ENCODE results near the gene LPP.

Gene LPP

DNA sequence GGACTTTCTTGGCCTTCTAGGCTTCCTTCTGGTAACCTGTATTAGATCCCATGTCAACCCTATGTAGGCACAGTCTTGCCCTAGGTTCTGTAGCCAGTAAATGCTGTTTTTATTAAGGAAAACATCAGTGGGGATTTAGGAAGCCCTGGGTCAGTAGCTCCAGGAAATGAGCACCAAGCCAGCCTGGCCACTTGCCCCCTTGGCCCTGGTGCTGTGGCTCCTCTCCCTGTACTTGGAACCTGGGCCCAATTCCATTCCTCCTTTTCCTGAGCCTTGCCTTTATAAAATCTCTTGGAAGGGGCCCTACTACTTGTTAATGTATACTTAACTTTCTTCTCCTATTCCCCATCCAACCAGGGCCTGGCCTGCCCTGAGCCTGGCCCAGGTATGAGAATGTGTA is 774.0 kb downstream of the LPP start:
- H3K27ac ChIP-seq, result no peak overlapping the region
- DNase-seq (ENCODE audit: low spot score), result no peak
- CTCF ChIA-PET, result interaction anchor here (0.7 kb wide), 1 partner anchor 1600 kb away, joined by 3 read pairs; no protein-coding TSS in a partner anchor
- TF ChIP-seq, protein P1, sequence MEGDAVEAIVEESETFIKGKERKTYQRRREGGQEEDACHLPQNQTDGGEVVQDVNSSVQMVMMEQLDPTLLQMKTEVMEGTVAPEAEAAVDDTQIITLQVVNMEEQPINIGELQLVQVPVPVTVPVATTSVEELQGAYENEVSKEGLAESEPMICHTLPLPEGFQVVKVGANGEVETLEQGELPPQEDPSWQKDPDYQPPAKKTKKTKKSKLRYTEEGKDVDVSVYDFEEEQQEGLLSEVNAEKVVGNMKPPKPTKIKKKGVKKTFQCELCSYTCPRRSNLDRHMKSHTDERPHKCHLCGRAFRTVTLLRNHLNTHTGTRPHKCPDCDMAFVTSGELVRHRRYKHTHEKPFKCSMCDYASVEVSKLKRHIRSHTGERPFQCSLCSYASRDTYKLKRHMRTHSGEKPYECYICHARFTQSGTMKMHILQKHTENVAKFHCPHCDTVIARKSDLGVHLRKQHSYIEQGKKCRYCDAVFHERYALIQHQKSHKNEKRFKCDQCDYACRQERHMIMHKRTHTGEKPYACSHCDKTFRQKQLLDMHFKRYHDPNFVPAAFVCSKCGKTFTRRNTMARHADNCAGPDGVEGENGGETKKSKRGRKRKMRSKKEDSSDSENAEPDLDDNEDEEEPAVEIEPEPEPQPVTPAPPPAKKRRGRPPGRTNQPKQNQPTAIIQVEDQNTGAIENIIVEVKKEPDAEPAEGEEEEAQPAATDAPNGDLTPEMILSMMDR (conservative IDR thresholded peaks at IDR 0.05; ENCODE audit: low read depth), result no peak
- POLR2A ChIA-PET (ENCODE audit: low non-redundant PET), result no interaction called here

DNA sequence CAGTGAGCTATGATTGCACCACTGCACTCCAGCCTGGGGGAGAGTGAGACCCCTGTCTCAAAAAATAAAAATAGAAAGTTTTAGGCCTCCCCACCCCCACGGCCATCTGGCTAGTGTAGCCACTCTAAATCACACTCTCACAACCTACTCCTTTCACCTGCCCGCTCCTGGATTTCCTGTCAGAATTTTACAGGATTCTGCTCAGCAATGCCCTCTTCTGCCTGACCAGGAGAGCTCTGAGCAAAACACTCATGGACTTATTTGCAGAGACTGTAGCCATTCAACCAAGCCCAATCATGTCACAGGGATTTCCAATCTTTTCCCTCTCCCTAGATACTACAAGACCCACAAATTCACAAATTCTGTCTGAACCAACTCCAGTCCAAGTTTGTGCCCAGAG is 775.2 kb downstream of the LPP start:
- DNase-seq (ENCODE audit: low spot score), result no peak
- TF ChIP-seq, protein P1 (conservative IDR thresholded peaks at IDR 0.05; ENCODE audit: low read depth), result no peak
- ChIA-PET POLR2A (ENCODE audit: low non-redundant PET) (no interaction called here), CTCF (interaction anchor here (0.6 kb wide), 3 partner anchors 95 to 265 kb away, joined by 3 read pairs; no protein-coding TSS in a partner anchor)
- H3K27ac ChIP-seq, result no peak overlapping the region

DNA sequence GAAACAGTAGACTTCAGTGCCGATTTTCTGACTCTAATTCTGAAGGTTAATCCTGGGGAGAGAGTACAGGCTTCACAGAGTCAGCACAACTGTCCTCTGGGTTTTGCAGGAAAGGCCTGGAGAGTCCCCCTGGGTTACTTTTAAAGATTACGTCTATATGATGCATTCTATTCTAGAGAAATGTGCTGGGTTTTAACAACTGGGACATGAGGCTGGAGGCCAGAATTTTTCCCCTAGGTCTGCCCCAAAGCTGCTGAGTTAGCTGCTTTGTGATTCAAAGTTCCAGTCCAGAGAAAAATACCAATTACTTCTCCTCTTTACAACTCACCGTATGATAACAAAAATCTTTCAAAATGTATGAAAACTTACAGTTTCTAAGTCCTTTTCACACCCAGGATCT is 777.1 kb downstream of the LPP start:
- no peak overlapping the region for H3K27ac ChIP-seq
- ChIA-PET POLR2A (ENCODE audit: low non-redundant PET) (no interaction called here), CTCF (interaction anchor here (0.7 kb wide), 1 partner anchor 638 kb away, joined by 3 read pairs; no protein-coding TSS in a partner anchor)
- DNase-seq (ENCODE audit: low spot score), result no peak
- TF ChIP-seq, protein P1 (conservative IDR thresholded peaks at IDR 0.05; ENCODE audit: low read depth), result no peak

DNA sequence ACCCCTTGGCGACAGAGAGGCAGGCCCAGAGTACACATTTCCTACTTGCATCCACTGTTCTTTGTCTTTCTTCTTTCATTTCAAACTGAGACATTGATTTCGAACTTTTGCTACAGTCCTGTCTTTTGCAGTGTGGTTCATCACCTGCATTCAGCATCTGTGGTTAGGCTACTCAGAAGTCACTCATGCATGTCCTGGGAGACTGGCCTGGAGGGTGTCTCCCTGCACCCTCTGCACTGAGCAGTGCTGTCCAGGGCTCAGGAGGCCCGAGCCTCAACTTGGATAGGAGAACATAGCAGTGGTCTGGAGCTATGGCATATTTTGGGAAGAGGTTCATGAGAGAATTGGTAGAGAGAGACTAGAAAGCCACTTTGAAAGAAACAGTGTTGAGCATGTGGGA is 777.6 kb downstream of the LPP start:
- ChIA-PET POLR2A (ENCODE audit: low non-redundant PET) (no interaction called here), CTCF (no interaction called here)
- no peak overlapping the region; the same call in 1 of the 2 replicates for H3K27ac ChIP-seq
- TF ChIP-seq, protein P1 (conservative IDR thresholded peaks at IDR 0.05; ENCODE audit: low read depth), result no peak
- no peak for DNase-seq (ENCODE audit: low spot score)

DNA sequence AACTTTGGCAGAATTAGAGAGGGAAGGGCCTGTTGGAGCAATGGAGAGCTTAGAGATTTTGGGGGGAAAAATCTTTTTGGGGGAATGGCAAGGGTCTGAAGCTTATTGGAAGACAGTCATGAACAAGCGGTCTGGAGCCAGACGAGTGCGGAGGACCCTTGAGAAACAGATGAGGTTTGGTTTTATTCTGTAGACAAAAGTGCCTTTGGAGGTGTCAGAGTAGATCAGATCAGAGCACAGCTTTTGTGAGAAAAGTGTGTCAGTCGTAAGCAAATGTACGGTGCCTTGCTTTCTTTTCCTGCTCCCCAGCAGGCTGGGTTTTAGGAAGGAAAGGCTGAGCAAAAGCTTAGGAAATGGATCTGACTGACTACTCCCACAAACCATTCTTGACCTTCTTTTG is 781.0 kb downstream of the LPP start:
- CTCF ChIA-PET, result no interaction called here
- TF ChIP-seq, protein P1 (conservative IDR thresholded peaks at IDR 0.05; ENCODE audit: low read depth), result no peak
- POLR2A ChIA-PET (ENCODE audit: low non-redundant PET), result no interaction called here
- no peak for DNase-seq (ENCODE audit: low spot score)
- no peak overlapping the region for H3K27ac ChIP-seq

DNA sequence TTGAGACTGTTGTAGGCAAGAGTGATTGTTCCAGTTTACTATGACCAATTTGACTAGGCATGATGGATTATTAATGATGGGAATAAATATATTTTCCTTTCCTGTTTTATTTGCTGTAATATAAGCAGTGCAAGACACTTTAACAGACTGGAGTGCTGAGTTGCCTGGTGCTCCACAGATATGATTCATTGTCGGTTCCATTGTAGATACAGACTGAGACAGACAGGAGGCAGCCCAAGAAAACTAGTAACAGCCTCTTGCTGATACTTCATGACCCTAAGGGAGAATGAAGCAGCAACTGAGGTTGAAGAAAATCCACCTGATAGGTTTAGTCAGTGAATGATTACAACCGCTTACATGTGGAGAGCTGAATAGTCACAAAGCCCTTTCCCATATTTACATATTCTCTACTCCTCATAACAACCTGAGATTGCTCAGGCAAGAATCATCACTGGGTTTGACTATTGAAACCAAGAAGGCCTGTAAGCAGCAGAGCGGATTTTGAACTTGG is 782.7 kb downstream of the LPP start:
- TF ChIP-seq, protein P1 (conservative IDR thresholded peaks at IDR 0.05; ENCODE audit: low read depth), result no peak
- no peak overlapping the region for H3K27ac ChIP-seq
- POLR2A ChIA-PET (ENCODE audit: low non-redundant PET), result no interaction called here
- no peak for DNase-seq (ENCODE audit: low spot score)
- CTCF ChIA-PET, result interaction anchor here (0.9 kb wide), 1 partner anchor 1268 kb away, joined by 5 read pairs; no protein-coding TSS in a partner anchor
